K562 (cell line): ENCODE results near the gene MEGF9.

ENCODE experiments used
- CAMTA2 ChIP-seq: fragments of 250-450 bp; sonication (Bioruptor Pico); conservative IDR thresholded peaks from 2 replicates; pipeline ENCODE4 v1.5.1; 2022
- CEBPB ChIP-seq: fragments of 450-650 bp; IDR thresholded peaks from 2 replicates; pipeline ENCODE4 v1.6.1; 2016; ENCODE audit warnings: missing genetic modification characterization, missing compliant biosample characterization
- DPF2 ChIP-seq: fragments of 450-650 bp; IDR thresholded peaks from 2 replicates; pipeline ENCODE4 v1.6.1; 2016
- FOS ChIP-seq: IDR thresholded peaks from 3 replicates; pipeline ENCODE4 v1.6.1; 2011; ENCODE audit not compliant: insufficient read length; ENCODE audit errors: extremely low read depth
- FOXA3 ChIP-seq, 2 experiments: fragments of 450-650 bp in 1 of 2; sonication (generic) in 1 of 2; formaldehyde crosslinking; IDR thresholded peaks in 1 of 2; conservative IDR thresholded peaks in 1 of 2; 2 replicates each; pipeline versions ENCODE4 v1.4.0 to v1.8.0; 2020 to 2022; ENCODE audit warnings: mild to moderate bottlenecking in 2 of 2, missing genetic modification reagents in 1 of 2
- HNRNPK ChIP-seq: fragments of 200-400 bp; formaldehyde crosslinking; IDR thresholded peaks from one replicate; pipeline ENCODE4 v1.6.1; 2018; ENCODE audit warnings: mild to moderate bottlenecking, low read depth, low read length; ENCODE audit not compliant: poor library complexity, severe bottlenecking
- PATZ1 ChIP-seq: fragments of 250-450 bp; sonication (Bioruptor Pico); IDR thresholded peaks from 2 replicates; pipeline ENCODE4 v1.5.0; 2020; ENCODE audit warnings: mild to moderate bottlenecking, borderline replicate concordance
- POLR2AphosphoS5 ChIP-seq: IDR thresholded peaks from 2 replicates; pipeline ENCODE4 v1.6.1; 2011; ENCODE audit warnings: mild to moderate bottlenecking, low read depth, low read length, moderate library complexity; ENCODE audit not compliant: control insufficient read depth, insufficient read depth
- POLR3G ChIP-seq: IDR thresholded peaks from 2 replicates; pipeline ENCODE4 v1.6.1; 2011; ENCODE audit not compliant: insufficient read length, insufficient replicate concordance; ENCODE audit errors: extremely low read depth
- SAFB ChIP-seq: fragments of 200-400 bp; formaldehyde crosslinking; IDR thresholded peaks from 2 replicates; pipeline ENCODE4 v1.6.1; 2017; ENCODE audit warnings: low read depth, low read length, borderline replicate concordance
- SMC3 ChIP-seq: conservative IDR thresholded peaks from 2 replicates; pipeline ENCODE4 v1.6.1; 2011; ENCODE audit warnings: low read depth, low read length, improper control_type of control experiment; ENCODE audit not compliant: insufficient read depth
- VEZF1 ChIP-seq: fragments of 200-800 bp; sonication (Bioruptor generic); IDR thresholded peaks from 2 replicates; pipeline ENCODE4 v1.6.1; 2017; ENCODE audit warnings: missing genetic modification characterization, missing compliant biosample characterization
- TF ChIP-seq, protein P1 (sequence below), 3 experiments: IDR thresholded peaks in 2 of 3; conservative IDR thresholded peaks in 1 of 3; 2 replicates each; pipeline ENCODE4 v1.5.1; 2011 to 2012; ENCODE audit warnings: low read length in 3 of 3, mild to moderate bottlenecking in 3 of 3, control low read depth in 2 of 3, improper control_type of control experiment in 1 of 3, inconsistent platforms in 1 of 3, low read depth in 1 of 3, mixed read lengths in 1 of 3, moderate library complexity in 1 of 3; ENCODE audit not compliant: insufficient read depth in 2 of 3

DNA sequence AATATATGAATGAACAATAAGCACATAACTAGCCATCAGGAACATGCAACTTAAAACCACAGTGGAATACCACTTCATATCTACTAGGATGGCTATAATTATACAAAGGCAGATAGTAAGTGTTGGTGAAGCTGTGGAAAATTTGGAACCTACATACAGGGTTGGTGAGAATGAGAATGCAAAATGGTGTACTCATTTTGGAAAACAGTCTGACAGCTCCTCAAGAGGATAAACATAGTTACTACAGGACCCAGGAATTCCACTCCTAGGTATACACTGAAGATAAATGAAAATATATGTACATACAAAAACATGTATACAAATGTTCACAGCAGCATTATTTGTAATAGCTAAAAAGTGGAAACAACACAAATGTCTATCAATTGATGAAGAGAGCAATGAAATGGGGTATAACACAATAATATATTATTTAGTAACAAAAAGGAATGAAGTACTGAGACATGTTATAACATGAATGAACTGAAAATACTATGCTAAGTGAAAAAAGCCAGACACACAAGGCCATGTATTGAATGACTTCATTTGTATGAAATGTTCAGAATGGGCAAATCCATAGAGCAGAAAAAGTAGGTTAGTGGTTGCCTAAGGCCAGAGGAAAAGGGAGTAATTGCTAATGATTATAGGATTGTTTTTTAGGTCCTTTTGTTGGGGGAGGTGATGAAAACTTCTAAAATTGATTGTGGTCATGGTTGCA, 103.1 kb downstream of the MEGF9 start:
- TF ChIP-seq PATZ1 (CRISPR knock-in tag) = no peak
- TF ChIP-seq, protein P1, sequence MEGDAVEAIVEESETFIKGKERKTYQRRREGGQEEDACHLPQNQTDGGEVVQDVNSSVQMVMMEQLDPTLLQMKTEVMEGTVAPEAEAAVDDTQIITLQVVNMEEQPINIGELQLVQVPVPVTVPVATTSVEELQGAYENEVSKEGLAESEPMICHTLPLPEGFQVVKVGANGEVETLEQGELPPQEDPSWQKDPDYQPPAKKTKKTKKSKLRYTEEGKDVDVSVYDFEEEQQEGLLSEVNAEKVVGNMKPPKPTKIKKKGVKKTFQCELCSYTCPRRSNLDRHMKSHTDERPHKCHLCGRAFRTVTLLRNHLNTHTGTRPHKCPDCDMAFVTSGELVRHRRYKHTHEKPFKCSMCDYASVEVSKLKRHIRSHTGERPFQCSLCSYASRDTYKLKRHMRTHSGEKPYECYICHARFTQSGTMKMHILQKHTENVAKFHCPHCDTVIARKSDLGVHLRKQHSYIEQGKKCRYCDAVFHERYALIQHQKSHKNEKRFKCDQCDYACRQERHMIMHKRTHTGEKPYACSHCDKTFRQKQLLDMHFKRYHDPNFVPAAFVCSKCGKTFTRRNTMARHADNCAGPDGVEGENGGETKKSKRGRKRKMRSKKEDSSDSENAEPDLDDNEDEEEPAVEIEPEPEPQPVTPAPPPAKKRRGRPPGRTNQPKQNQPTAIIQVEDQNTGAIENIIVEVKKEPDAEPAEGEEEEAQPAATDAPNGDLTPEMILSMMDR (IDR thresholded peaks at IDR 0.05 in 2 of 3, conservative IDR thresholded peaks at IDR 0.05 in 1 of 3; ENCODE audit: insufficient read depth in 2 of 3, low read depth in 1 of 3, low read length in 3 of 3) = peak; percentile 16 to 57 (median 43); a peak in 4 of 6 replicates
- no peak for TF ChIP-seq FOS
- no peak for TF ChIP-seq HNRNPK
- no peak for TF ChIP-seq CEBPB (tag)
- TF ChIP-seq CAMTA2 = no peak
- TF ChIP-seq VEZF1 = no peak
- no peak for TF ChIP-seq SAFB
- TF ChIP-seq POLR2AphosphoS5 = no peak
- TF ChIP-seq POLR3G = no peak
- TF ChIP-seq SMC3 = no peak
- no peak for TF ChIP-seq DPF2
- no peak for TF ChIP-seq FOXA3 (CRISPR knock-in tag; conservative IDR thresholded peaks at IDR 0.05 in 1 of 2, IDR thresholded peaks at IDR 0.05 in 1 of 2)
